CD14-positive monocyte (primary cell): ENCODE results near the gene STPG1. TPM values are rescaled to one million over a fixed set of nuclear protein-coding genes. Genes with fewer than 3 reads are reported as not detected.
A peak's percentile ranks its signal among the peaks of the same experiment; 100 is the strongest.

ENCODE experiments used
- DNase-seq, 3 donors: peaks; one replicate each; pipeline ENCODE4 v3.0.0-alpha.2; 2011 to 2022
- H2AFZ ChIP-seq: 2 replicates; pipeline ENCODE4 v1.6.0; 2012; ENCODE audit warnings: mild to moderate bottlenecking, low read depth, low read length, inconsistent platforms; ENCODE audit not compliant: insufficient read depth, poor library complexity, severe bottlenecking
- H3K27ac ChIP-seq, 2 donors: 1 replicate in 1 of 2; 2 replicates in 1 of 2; pipeline ENCODE4 v1.5.1; 2012 to 2013; ENCODE audit warnings: low read length in 2 of 2, control low read depth in 1 of 2, inconsistent platforms in 1 of 2, low read depth in 1 of 2, mild to moderate bottlenecking in 1 of 2
- H3K27me3 ChIP-seq, 2 donors: one replicate each; pipeline versions ENCODE4 v1.6.0 to v1.6.1; 2011 to 2013; ENCODE audit warnings: low read length in 2 of 2; ENCODE audit not compliant: control insufficient read depth in 2 of 2, insufficient read depth in 2 of 2
- H3K36me3 ChIP-seq, 2 donors: replicated peaks in 1 of 2; 1 replicate in 1 of 2; 2 replicates in 1 of 2; pipeline versions ENCODE4 v1.5.1 to v1.6.1; 2012 to 2013; ENCODE audit warnings: low read length in 2 of 2, control low read depth in 1 of 2, inconsistent platforms in 1 of 2, mild to moderate bottlenecking in 1 of 2; ENCODE audit not compliant: insufficient read depth in 2 of 2, control insufficient read depth in 1 of 2
- H3K4me1 ChIP-seq, 2 donors: 1 replicate in 1 of 2; 2 replicates in 1 of 2; pipeline versions ENCODE4 v1.5.1 to v1.6.1; 2012 to 2013; ENCODE audit warnings: low read length in 2 of 2, control low read depth in 1 of 2, inconsistent platforms in 1 of 2, mild to moderate bottlenecking in 1 of 2, moderate library complexity in 1 of 2; ENCODE audit not compliant: insufficient read depth in 2 of 2, control insufficient read depth in 1 of 2
- H3K4me2 ChIP-seq: replicated peaks from 2 replicates; pipeline ENCODE3; 2012; ENCODE audit warnings: low read length, moderate library complexity, mild to moderate bottlenecking; ENCODE audit not compliant: poor library complexity, severe bottlenecking; ENCODE audit errors: extremely low read depth
- H3K4me3 ChIP-seq, 3 experiments: fragments of 200-600 bp in 1 of 3; sonication (generic) in 1 of 3; replicated peaks in 1 of 3; 1 replicate in 2 of 3; 2 replicates in 1 of 3; pipeline ENCODE4 v1.5.1; 2011 to 2013; ENCODE audit warnings: low read length in 3 of 3, mild to moderate bottlenecking in 3 of 3, control low read depth in 2 of 3, low read depth in 2 of 3, inconsistent platforms in 1 of 3, moderate library complexity in 1 of 3
- H3K79me2 ChIP-seq: 2 replicates; pipeline ENCODE4 v1.6.0; 2012; ENCODE audit warnings: mild to moderate bottlenecking, control low read depth, inconsistent platforms, low read length, moderate library complexity; ENCODE audit not compliant: insufficient read depth
- H3K9ac ChIP-seq: 2 replicates; pipeline ENCODE4 v1.6.0; 2017; ENCODE audit warnings: low read length, mild to moderate bottlenecking; ENCODE audit not compliant: insufficient read depth, poor library complexity, severe bottlenecking
- H3K9me3 ChIP-seq, 2 donors: replicated peaks in 1 of 2; 1 replicate in 1 of 2; 2 replicates in 1 of 2; pipeline versions ENCODE4 v1.5.1 to v1.6.1; 2012 to 2013; ENCODE audit warnings: low read length in 2 of 2, control low read depth in 1 of 2; ENCODE audit not compliant: control insufficient read depth in 1 of 2, insufficient read depth in 1 of 2
- H4K20me1 ChIP-seq: 2 replicates; pipeline ENCODE4 v1.6.0; 2012; ENCODE audit warnings: mild to moderate bottlenecking, low read length, control low read depth, moderate library complexity; ENCODE audit not compliant: insufficient read depth
- H3K27ac Mint-ChIP-seq, 7 donors: one replicate each; pipeline ENCODE4 v1.8.0; 2020; ENCODE audit warnings: mild to moderate bottlenecking in 7 of 7, mixed read lengths in 7 of 7, moderate library complexity in 6 of 7, inconsistent platforms in 2 of 7
- H3K27me3 Mint-ChIP-seq, 3 donors: one replicate each; pipeline ENCODE4 v1.8.0; 2021 to 2022; ENCODE audit warnings: low read depth in 3 of 3, mild to moderate bottlenecking in 3 of 3, mixed read lengths in 3 of 3, moderate library complexity in 3 of 3, inconsistent platforms in 1 of 3
- H3K36me3 Mint-ChIP-seq, 2 donors: one replicate each; pipeline ENCODE4 v1.8.0; 2020; ENCODE audit warnings: mixed read lengths in 2 of 2, inconsistent platforms in 1 of 2, mild to moderate bottlenecking in 1 of 2
- H3K4me1 Mint-ChIP-seq: one replicate; pipeline ENCODE4 v1.8.0; 2020; ENCODE audit warnings: mild to moderate bottlenecking, mixed read lengths
- H3K4me3 Mint-ChIP-seq, 2 donors: one replicate each; pipeline ENCODE4 v1.8.0; 2020; ENCODE audit warnings: mild to moderate bottlenecking in 2 of 2, mixed read lengths in 2 of 2, moderate library complexity in 1 of 2
- H3K9me3 Mint-ChIP-seq, 7 donors: one replicate each; pipeline ENCODE4 v1.8.0; 2020 to 2022; ENCODE audit warnings: mixed read lengths in 7 of 7, mild to moderate bottlenecking in 6 of 7, moderate library complexity in 6 of 7, inconsistent platforms in 2 of 7
- WGBS: methylation state at CpG from one replicate; pipeline ENCODE4 v1.1.5; 2013; ENCODE audit warnings: missing lambda C conversion rate; ENCODE audit not compliant: insufficient coverage; 5-methylcytosine and 5-hydroxymethylcytosine counted together
- intact Hi-C, 2 donors: fragments of 100-400 bp; cut with micrococcal nuclease; formaldehyde crosslinking; loops; one replicate each; pipeline versions ENCODE4 v1.15.0 to v1.15.1; 2023
- polyA plus RNA-seq, 3 donors: library from polyadenylated mRNA; depleted of rRNA in 1 of 3; unstranded in 2 of 3; stranded (reverse) in 1 of 3; fragments of 300-500 nt in 2 of 3; fragments of >200 nt in 1 of 3; fragmentation: Illumina TruSeq in 2 of 3; gene quantifications; 1 replicate in 2 of 3; 2 replicates in 1 of 3; pipeline ENCODE4 v1.2.3, GENCODE V29; 2012 to 2021
- TF ChIP-seq, protein P1 (sequence below): fragments of 200-600 bp; IDR thresholded peaks from one replicate; pipeline ENCODE4 v1.8.0; 2022; ENCODE audit warnings: antibody characterized with exemption, mild to moderate bottlenecking

Gene STPG1
- polyA plus RNA-seq, 3 donors, result 0.57 to 0.85 (median 0.60) TPM

GRCh38 chr1:24441996-24442668 lies 28.6 kb upstream of the STPG1 start:
- Histone ChIP-seq H3K79me2 (no peaks in the 10 kb centered on the region), H4K20me1 (no peaks in the 10 kb centered on the region), H3K27ac (no peak overlapping the region), H3K9ac (no peak overlapping the region), H3K9me3 (no peaks in the 10 kb centered on the region), H2AFZ (no peak overlapping the region), H3K36me3 (peaks cover 18 to 71% of the 10 kb centered on the region in 2 donors), H3K4me1 (no peaks in the 10 kb centered on the region), H3K4me3 (no peak overlapping the region), H3K27me3 (no peaks in the 10 kb centered on the region), H3K4me2 (no peak overlapping the region)
- intact Hi-C loops, result no loop called here
- DNase-seq, result no peak
- TF ChIP-seq, protein P1, sequence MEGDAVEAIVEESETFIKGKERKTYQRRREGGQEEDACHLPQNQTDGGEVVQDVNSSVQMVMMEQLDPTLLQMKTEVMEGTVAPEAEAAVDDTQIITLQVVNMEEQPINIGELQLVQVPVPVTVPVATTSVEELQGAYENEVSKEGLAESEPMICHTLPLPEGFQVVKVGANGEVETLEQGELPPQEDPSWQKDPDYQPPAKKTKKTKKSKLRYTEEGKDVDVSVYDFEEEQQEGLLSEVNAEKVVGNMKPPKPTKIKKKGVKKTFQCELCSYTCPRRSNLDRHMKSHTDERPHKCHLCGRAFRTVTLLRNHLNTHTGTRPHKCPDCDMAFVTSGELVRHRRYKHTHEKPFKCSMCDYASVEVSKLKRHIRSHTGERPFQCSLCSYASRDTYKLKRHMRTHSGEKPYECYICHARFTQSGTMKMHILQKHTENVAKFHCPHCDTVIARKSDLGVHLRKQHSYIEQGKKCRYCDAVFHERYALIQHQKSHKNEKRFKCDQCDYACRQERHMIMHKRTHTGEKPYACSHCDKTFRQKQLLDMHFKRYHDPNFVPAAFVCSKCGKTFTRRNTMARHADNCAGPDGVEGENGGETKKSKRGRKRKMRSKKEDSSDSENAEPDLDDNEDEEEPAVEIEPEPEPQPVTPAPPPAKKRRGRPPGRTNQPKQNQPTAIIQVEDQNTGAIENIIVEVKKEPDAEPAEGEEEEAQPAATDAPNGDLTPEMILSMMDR, result no peak
- Mint-ChIP-seq H3K4me3 (no peak overlapping the region), H3K36me3 (peaks cover 56 to 59% of the 10 kb centered on the region in 2 donors), H3K27ac (peak overlapping the region in 1 of 7 donors; percentile 6), H3K9me3 (no peaks in the 10 kb centered on the region), H3K27me3 (peaks cover 0 to 1% (median 0%) of the 10 kb centered on the region in 3 donors), H3K4me1 (no peaks in the 10 kb centered on the region)
- 100% methylated on average over 11 of the region's 14 CpGs for WGBS

DNA sequence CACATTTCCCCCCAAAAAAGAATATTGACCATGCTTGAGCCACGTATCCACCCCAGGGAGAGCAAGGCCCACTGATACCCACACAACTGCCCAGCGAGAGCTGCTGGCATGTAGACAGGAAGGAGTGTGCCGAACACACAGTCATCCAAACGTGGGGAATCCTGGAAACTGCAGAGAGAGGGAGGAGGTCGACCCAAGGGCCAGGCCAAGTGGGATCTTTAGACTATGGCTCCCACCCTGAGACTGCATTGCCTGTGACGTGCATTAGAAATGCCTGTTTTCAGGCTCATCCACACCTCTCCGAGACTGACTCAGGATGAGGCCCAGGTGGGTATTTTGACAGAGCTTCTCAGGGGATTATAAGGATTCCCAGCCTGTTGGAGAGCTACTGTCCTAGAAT lies 27.9 kb upstream of the STPG1 start:
- H3K27ac Mint-ChIP-seq, result no peak overlapping the region
- WGBS, result 100% methylated on average over 4 of the region's 7 CpGs
- no peak for DNase-seq

More for the DNA sequence above, 27.9 kb upstream of the STPG1 start:
- Histone ChIP-seq H3K9me3 (no peaks in the 10 kb centered on the region), H3K27me3 (no peaks in the 10 kb centered on the region), H3K4me2 (no peak overlapping the region), H3K79me2 (no peaks in the 10 kb centered on the region), H2AFZ (no peak overlapping the region), H3K27ac (no peak overlapping the region), H4K20me1 (no peaks in the 10 kb centered on the region), H3K4me1 (no peaks in the 10 kb centered on the region), H3K4me3 (no peak overlapping the region), H3K36me3 (peaks cover 14 to 65% of the 10 kb centered on the region in 2 donors), H3K9ac (no peak overlapping the region)
- peaks cover 0 to 1% (median 0%) of the 10 kb centered on the region in 3 donors for H3K27me3 Mint-ChIP-seq
- H3K4me3 Mint-ChIP-seq, result no peak overlapping the region
- TF ChIP-seq, protein P1, result no peak
- H3K9me3 Mint-ChIP-seq, result no peaks in the 10 kb centered on the region
- peaks cover 51 to 58% of the 10 kb centered on the region in 2 donors for H3K36me3 Mint-ChIP-seq
- intact Hi-C loops, result no loop called here
- no peaks in the 10 kb centered on the region for H3K4me1 Mint-ChIP-seq
